ENCODE measurements around the gene MTRR. TPM values are rescaled to one million over a fixed set of nuclear protein-coding genes. Genes with fewer than 3 reads are reported as not detected.

MTRR gene
- polyA plus RNA-seq, 1 experiment: 65.4 TPM

GRCh38 chr5:7878381-7878873 is 9.5 kb downstream of the MTRR start:
- H3K4me3 ChIP-seq (ENCODE audit: low read depth, low read length): no peak overlapping the region
- DNase-seq (ENCODE audit: low read depth): no peak
- no peak for TF ChIP-seq CTCF (IDR thresholded peaks at IDR 0.05; ENCODE audit: insufficient read depth, low read depth, low read length)
- H3K36me3 ChIP-seq (ENCODE audit: control insufficient read depth, insufficient read depth, low read length): peaks cover 9% of the 10 kb centered on the region
- ChIA-PET CTCF (interaction anchor here (0.8 to 1.0 kb wide), 3 partner anchors 8 to 48 kb away, joined by 3 to 4 read pairs (median 3); no protein-coding TSS in a partner anchor), POLR2A (interaction anchor here (0.7 kb wide), 1 partner anchor 579 kb away, joined by 3 read pairs; no protein-coding TSS in a partner anchor)
- H3K27me3 ChIP-seq (ENCODE audit: control insufficient read depth, insufficient read depth, low read length): no peaks in the 10 kb centered on the region

DNA sequence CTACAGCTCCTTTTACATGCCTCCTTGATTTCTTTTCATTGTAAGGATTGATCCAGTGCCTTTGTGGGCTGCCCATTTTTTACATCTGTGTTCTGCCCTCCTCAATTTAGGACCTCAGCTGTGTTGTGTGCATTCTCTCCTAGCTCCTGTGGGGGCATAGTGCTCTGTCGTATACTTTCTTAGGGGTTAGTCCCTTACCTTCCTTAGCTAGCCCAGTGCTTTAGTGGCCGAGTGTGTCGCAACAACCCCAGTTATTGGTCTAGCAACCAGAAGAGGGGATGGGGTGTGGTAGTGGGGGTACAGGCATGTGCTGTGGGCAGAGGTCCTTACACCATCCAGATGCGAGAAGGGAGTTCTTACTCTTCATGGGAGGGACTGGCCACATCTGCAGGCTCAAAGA is 12.1 kb downstream of the MTRR start:
- peaks cover 12% of the 10 kb centered on the region for H3K36me3 ChIP-seq (ENCODE audit: control insufficient read depth, insufficient read depth, low read length)
- H3K27me3 ChIP-seq (ENCODE audit: control insufficient read depth, insufficient read depth, low read length): no peaks in the 10 kb centered on the region
- CTCF ChIA-PET: interaction anchor here (1.0 to 1.4 kb wide), 3 partner anchors 9 to 16 kb away, joined by 3 to 4 read pairs (median 3); partner anchors contain the start of genes FASTKD3 and MTRR
- POLR2A ChIA-PET: no interaction called here
- no peak overlapping the region for H3K4me3 ChIP-seq (ENCODE audit: low read depth, low read length)
- DNase-seq (ENCODE audit: low read depth): no peak
- TF ChIP-seq CTCF (IDR thresholded peaks at IDR 0.05; ENCODE audit: insufficient read depth, low read depth, low read length): no peak

GRCh38 chr5:7881816-7882215 is 12.9 kb downstream of the MTRR start:
- H3K36me3 ChIP-seq (ENCODE audit: control insufficient read depth, insufficient read depth, low read length): peaks cover 12% of the 10 kb centered on the region
- ChIA-PET POLR2A (no interaction called here), CTCF (interaction anchor here (1.0 to 1.4 kb wide), 2 partner anchors 10 to 13 kb away, joined by 3 to 4 read pairs; partner anchors contain the start of genes FASTKD3 and MTRR)
- H3K4me3 ChIP-seq (ENCODE audit: low read depth, low read length): no peak overlapping the region
- no peaks in the 10 kb centered on the region for H3K27me3 ChIP-seq (ENCODE audit: control insufficient read depth, insufficient read depth, low read length)
- TF ChIP-seq CTCF (IDR thresholded peaks at IDR 0.05; ENCODE audit: insufficient read depth, low read depth, low read length): no peak
- no peak for DNase-seq (ENCODE audit: low read depth)

DNA sequence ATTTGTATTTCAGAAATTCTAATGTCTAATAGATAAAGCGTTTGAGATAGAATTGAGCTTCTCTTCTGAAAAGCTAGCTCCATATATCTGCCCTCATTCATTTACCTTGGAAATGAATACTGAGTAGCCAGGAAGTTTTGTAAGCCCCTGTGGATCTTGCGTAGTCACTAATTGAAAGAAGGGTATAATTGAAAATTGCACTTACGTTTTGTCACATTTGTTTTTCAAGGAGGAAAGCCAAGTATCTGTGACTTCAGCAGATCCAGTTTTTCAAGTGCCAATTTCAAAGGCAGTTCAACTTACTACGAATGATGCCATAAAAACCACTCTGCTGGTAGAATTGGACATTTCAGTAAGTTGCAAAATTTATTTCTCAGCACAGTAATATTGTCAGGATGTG is 14.0 kb downstream of the MTRR start:
- Histone ChIP-seq H3K4me3 (ENCODE audit: low read depth, low read length) (no peak overlapping the region), H3K36me3 (ENCODE audit: control insufficient read depth, insufficient read depth, low read length) (peaks cover 12% of the 10 kb centered on the region), H3K27me3 (ENCODE audit: control insufficient read depth, insufficient read depth, low read length) (no peaks in the 10 kb centered on the region)
- no peak for TF ChIP-seq CTCF (IDR thresholded peaks at IDR 0.05; ENCODE audit: insufficient read depth, low read depth, low read length)
- no peak for DNase-seq (ENCODE audit: low read depth)
- POLR2A ChIA-PET: no interaction called here
- CTCF ChIA-PET: no interaction called here

GRCh38 chr5:7884491-7885267 is 15.7 kb downstream of the MTRR start:
- CTCF ChIA-PET: interaction anchor here (0.6 to 3.8 kb wide), 2 partner anchors 12 to 1921 kb away, joined by 3 to 16 read pairs; no protein-coding TSS in a partner anchor
- Histone ChIP-seq H3K4me3 (ENCODE audit: low read depth, low read length) (no peak overlapping the region), H3K27me3 (ENCODE audit: control insufficient read depth, insufficient read depth, low read length) (no peaks in the 10 kb centered on the region), H3K36me3 (ENCODE audit: control insufficient read depth, insufficient read depth, low read length) (peaks cover 13% of the 10 kb centered on the region)
- no peak for DNase-seq (ENCODE audit: low read depth)
- TF ChIP-seq CTCF (IDR thresholded peaks at IDR 0.05; ENCODE audit: insufficient read depth, low read depth, low read length): no peak
- POLR2A ChIA-PET: no interaction called here

All from BJ (cell line).